OCI-LY1 (cell line): ENCODE results near the gene MED29.

ENCODE experiments used
- H2AFZ ChIP-seq: fragments of 200-600 bp; sonication (generic), shearing (Covaris generic); 2 replicates; pipeline ENCODE4 v1.6.0; 2014; ENCODE audit warnings: antibody characterized with exemption, mild to moderate bottlenecking, low read length
- H3F3A ChIP-seq: fragments of 200-600 bp; sonication (generic), shearing (Covaris generic); 2 replicates; pipeline ENCODE4 v1.6.0; 2014; ENCODE audit warnings: mild to moderate bottlenecking, antibody characterized with exemption, low read length, moderate library complexity; ENCODE audit not compliant: insufficient read depth
- H3K27ac ChIP-seq: fragments of 200-600 bp; sonication (generic); 2 replicates; pipeline ENCODE4 v1.5.1; 2014; ENCODE audit warnings: low read length, mixed run types, mild to moderate bottlenecking, low read depth; ENCODE audit not compliant: poor library complexity, severe bottlenecking
- H3K27me3 ChIP-seq: fragments of 200-600 bp; sonication (generic); 2 replicates; pipeline ENCODE4 v1.6.0; 2014; ENCODE audit warnings: antibody characterized with exemption, mild to moderate bottlenecking, low read length, moderate library complexity; ENCODE audit not compliant: insufficient read depth
- H3K36me3 ChIP-seq: fragments of 200-600 bp; sonication (generic); 2 replicates; pipeline ENCODE4 v1.6.1; 2014; ENCODE audit warnings: mild to moderate bottlenecking, antibody characterized with exemption, low read length, moderate library complexity, mixed read lengths; ENCODE audit not compliant: insufficient read depth
- H3K4me1 ChIP-seq: fragments of 200-600 bp; sonication (generic); 2 replicates; pipeline ENCODE4 v1.5.1; 2014; ENCODE audit warnings: mild to moderate bottlenecking, low read length, moderate library complexity; ENCODE audit not compliant: insufficient read depth, severe bottlenecking
- H3K4me2 ChIP-seq: fragments of 200-600 bp; sonication (generic), shearing (Covaris generic); 2 replicates; pipeline ENCODE4 v1.6.1; 2014; ENCODE audit warnings: low read length
- H3K4me3 ChIP-seq: fragments of 200-600 bp; sonication (generic); 2 replicates; pipeline ENCODE4 v1.5.1; 2014; ENCODE audit warnings: low read length, low read depth, mild to moderate bottlenecking, mixed read lengths; ENCODE audit not compliant: poor library complexity, severe bottlenecking
- H3K79me2 ChIP-seq: fragments of 200-600 bp; shearing (Covaris generic); 2 replicates; pipeline ENCODE4 v1.6.1; 2016; ENCODE audit warnings: mixed run types, low read length, mixed read lengths; ENCODE audit not compliant: insufficient read depth
- H3K9ac ChIP-seq: fragments of 200-600 bp; sonication (generic), shearing (Covaris generic); 2 replicates; pipeline ENCODE4 v1.6.1; 2014; ENCODE audit warnings: mild to moderate bottlenecking, low read length, mixed read lengths
- H3K9me2 ChIP-seq: fragments of 200-600 bp; sonication (generic), shearing (Covaris generic); 2 replicates; pipeline ENCODE4 v1.6.1; 2014; ENCODE audit warnings: low read depth, mild to moderate bottlenecking, low read length, mixed read lengths
- H3K9me3 ChIP-seq: fragments of 200-600 bp; shearing (Covaris generic); 2 replicates; pipeline ENCODE4 v1.6.1; 2014; ENCODE audit warnings: low read length, mixed read lengths
- H4K20me1 ChIP-seq: fragments of 200-600 bp; sonication (generic), shearing (Covaris generic); 2 replicates; pipeline ENCODE4 v1.6.0; 2016; ENCODE audit warnings: mild to moderate bottlenecking, low read length; ENCODE audit not compliant: insufficient read depth
- EZH2 ChIP-seq: fragments of 200-600 bp; sonication (generic), shearing (Covaris generic); IDR thresholded peaks from 2 replicates; pipeline ENCODE4 v1.8.0; 2017; ENCODE audit warnings: borderline replicate concordance, mixed run types, mild to moderate bottlenecking, antibody characterized with exemption, low read length, moderate library complexity, mixed read lengths
- TF ChIP-seq, protein P1 (sequence below): fragments of 200-600 bp; sonication (generic), shearing (Covaris generic); IDR thresholded peaks from 2 replicates; pipeline ENCODE4 v1.5.1; 2017; ENCODE audit warnings: mild to moderate bottlenecking, antibody characterized with exemption, low read length, moderate library complexity, mixed read lengths

The MED29 gene

DNA sequence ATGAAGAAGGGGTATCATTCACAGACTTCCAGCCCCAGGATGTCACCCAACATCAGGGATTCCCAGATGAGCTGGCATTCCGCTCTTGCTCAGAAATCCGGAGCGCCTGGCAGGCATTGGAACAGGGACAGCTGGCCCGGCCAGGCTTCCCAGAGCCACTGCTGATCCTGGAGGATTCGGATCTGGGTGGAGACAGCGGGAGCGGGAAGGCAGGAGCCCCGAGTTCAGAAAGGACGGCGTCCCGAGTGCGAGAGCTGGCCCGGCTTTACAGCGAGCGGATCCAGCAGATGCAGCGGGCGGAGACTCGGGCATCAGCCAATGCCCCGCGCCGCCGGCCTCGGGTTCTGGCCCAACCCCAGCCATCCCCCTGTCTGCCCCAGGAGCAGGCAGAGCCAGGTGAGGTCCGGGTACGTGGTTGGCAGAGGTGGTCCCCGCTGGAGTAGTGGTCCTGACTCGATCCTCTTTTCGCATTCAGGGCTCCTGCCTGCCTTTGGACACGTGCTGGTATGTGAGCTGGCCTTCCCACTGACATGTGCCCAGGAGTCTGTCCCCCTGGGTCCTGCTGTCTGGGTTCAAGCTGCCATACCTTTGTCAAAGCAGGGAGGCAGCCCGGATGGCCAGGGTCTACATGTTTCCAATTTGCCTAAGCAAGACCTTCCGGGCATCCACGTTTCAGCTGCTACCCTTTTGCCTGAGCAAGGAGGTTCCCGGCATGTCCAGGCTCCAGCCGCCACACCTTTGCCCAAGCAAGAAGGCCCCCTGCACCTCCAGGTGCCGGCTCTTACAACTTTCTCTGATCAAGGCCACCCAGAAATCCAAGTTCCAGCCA is 32.3 kb downstream of the MED29 start:
- no peaks in the 10 kb centered on the region for H3K9me3 ChIP-seq
- H3K9ac ChIP-seq: no peak overlapping the region
- H3K4me2 ChIP-seq: no peak overlapping the region
- no peak overlapping the region for H2AFZ ChIP-seq
- H3K36me3 ChIP-seq: peaks cover 36% of the 10 kb centered on the region
- H3K4me1 ChIP-seq: no peaks in the 10 kb centered on the region
- H3K4me3 ChIP-seq: no peak overlapping the region
- no peaks in the 10 kb centered on the region; the same call in 1 of the 2 replicates for H3K27me3 ChIP-seq
- TF ChIP-seq, protein P1, sequence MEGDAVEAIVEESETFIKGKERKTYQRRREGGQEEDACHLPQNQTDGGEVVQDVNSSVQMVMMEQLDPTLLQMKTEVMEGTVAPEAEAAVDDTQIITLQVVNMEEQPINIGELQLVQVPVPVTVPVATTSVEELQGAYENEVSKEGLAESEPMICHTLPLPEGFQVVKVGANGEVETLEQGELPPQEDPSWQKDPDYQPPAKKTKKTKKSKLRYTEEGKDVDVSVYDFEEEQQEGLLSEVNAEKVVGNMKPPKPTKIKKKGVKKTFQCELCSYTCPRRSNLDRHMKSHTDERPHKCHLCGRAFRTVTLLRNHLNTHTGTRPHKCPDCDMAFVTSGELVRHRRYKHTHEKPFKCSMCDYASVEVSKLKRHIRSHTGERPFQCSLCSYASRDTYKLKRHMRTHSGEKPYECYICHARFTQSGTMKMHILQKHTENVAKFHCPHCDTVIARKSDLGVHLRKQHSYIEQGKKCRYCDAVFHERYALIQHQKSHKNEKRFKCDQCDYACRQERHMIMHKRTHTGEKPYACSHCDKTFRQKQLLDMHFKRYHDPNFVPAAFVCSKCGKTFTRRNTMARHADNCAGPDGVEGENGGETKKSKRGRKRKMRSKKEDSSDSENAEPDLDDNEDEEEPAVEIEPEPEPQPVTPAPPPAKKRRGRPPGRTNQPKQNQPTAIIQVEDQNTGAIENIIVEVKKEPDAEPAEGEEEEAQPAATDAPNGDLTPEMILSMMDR: no peak
- TF ChIP-seq EZH2: no peak
- H4K20me1 ChIP-seq: no peaks in the 10 kb centered on the region
- H3F3A ChIP-seq: no peaks in the 10 kb centered on the region
- H3K79me2 ChIP-seq: no peaks in the 10 kb centered on the region
- no peak overlapping the region for H3K27ac ChIP-seq
- H3K9me2 ChIP-seq: no peaks in the 10 kb centered on the region

DNA sequence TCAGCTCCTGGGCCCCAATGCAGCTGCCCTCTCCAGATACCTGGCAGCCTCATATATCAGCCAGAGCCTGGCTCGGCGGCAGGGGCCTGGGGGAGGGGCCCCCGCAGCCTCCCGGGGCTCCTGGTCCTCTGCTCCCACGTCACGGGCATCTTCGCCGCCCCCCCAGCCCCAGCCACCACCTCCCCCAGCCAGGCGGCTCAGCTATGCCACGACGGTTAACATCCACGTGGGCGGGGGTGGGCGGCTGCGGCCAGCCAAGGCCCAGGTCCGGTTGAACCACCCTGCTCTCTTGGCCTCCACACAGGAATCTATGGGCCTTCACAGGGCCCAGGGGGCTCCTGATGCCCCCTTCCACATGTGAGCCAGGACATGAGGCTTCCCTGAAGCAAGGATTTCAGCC is 33.8 kb downstream of the MED29 start:
- Histone ChIP-seq H3F3A (no peaks in the 10 kb centered on the region), H4K20me1 (no peaks in the 10 kb centered on the region), H3K4me1 (no peaks in the 10 kb centered on the region), H3K27ac (no peak overlapping the region), H3K9me3 (no peaks in the 10 kb centered on the region), H3K9ac (no peak overlapping the region), H3K27me3 (no peaks in the 10 kb centered on the region; the same call in 1 of the 2 replicates), H2AFZ (no peak overlapping the region), H3K79me2 (no peaks in the 10 kb centered on the region), H3K4me3 (no peak overlapping the region), H3K9me2 (no peaks in the 10 kb centered on the region), H3K36me3 (peaks cover 27% of the 10 kb centered on the region), H3K4me2 (no peak overlapping the region)
- no peak for TF ChIP-seq EZH2

DNA sequence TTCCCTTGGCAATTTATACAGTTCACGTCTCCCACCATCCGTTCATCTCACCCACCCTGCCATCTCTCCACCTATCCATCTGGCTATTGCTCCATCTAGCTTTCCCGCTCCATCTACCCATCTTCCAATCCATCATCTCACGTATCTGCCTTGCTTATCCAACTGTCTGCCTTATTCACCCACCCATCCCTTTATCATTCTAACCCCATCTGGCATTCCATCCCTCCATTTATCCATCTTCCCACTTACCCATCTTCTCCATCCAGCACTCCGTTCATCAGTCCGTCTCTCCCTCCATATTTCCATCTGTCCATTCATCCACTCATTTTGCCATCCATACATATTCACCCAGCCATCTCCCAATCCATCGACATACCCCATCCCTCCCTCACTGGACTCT is 34.6 kb downstream of the MED29 start:
- Histone ChIP-seq H3F3A (no peaks in the 10 kb centered on the region), H3K79me2 (no peaks in the 10 kb centered on the region), H4K20me1 (no peaks in the 10 kb centered on the region), H3K27ac (no peak overlapping the region), H3K9ac (no peak overlapping the region), H3K36me3 (peaks cover 21% of the 10 kb centered on the region), H3K4me2 (no peak overlapping the region), H3K9me2 (no peaks in the 10 kb centered on the region), H2AFZ (no peak overlapping the region), H3K4me1 (no peaks in the 10 kb centered on the region), H3K27me3 (no peaks in the 10 kb centered on the region; the same call in 1 of the 2 replicates), H3K9me3 (no peaks in the 10 kb centered on the region), H3K4me3 (no peak overlapping the region)
- no peak for TF ChIP-seq EZH2
- TF ChIP-seq, protein P1: no peak

DNA sequence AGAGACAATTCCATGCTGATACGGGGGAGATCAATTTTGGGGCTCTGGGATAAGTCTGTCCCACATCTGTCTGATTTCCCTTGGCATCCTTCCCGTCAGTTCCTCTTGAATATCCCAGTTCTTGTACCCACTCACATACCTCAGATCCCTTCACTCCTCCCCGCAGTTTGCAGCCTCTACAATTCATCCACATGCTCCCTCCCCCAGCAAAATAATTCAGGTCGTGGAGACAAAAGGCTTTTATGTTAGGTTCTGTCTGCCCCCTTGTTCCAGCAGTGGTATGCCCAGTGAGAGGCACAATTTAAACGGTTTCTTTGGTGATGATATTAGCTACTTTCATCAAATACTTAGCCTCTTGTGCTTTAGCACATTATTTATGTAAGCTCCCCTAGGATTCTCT is 35.0 kb downstream of the MED29 start:
- Histone ChIP-seq H2AFZ (no peak overlapping the region), H3F3A (no peaks in the 10 kb centered on the region), H3K4me3 (no peak overlapping the region), H3K9me3 (no peaks in the 10 kb centered on the region), H3K9me2 (no peaks in the 10 kb centered on the region), H3K9ac (no peak overlapping the region), H3K27me3 (no peaks in the 10 kb centered on the region; the same call in 1 of the 2 replicates), H4K20me1 (no peaks in the 10 kb centered on the region), H3K4me2 (no peak overlapping the region), H3K4me1 (no peaks in the 10 kb centered on the region), H3K36me3 (peaks cover 23% of the 10 kb centered on the region), H3K79me2 (no peaks in the 10 kb centered on the region), H3K27ac (no peak overlapping the region)
- no peak for TF ChIP-seq EZH2
- TF ChIP-seq, protein P1: no peak
